ENCODE data around the gene TIGD1.

DNA sequence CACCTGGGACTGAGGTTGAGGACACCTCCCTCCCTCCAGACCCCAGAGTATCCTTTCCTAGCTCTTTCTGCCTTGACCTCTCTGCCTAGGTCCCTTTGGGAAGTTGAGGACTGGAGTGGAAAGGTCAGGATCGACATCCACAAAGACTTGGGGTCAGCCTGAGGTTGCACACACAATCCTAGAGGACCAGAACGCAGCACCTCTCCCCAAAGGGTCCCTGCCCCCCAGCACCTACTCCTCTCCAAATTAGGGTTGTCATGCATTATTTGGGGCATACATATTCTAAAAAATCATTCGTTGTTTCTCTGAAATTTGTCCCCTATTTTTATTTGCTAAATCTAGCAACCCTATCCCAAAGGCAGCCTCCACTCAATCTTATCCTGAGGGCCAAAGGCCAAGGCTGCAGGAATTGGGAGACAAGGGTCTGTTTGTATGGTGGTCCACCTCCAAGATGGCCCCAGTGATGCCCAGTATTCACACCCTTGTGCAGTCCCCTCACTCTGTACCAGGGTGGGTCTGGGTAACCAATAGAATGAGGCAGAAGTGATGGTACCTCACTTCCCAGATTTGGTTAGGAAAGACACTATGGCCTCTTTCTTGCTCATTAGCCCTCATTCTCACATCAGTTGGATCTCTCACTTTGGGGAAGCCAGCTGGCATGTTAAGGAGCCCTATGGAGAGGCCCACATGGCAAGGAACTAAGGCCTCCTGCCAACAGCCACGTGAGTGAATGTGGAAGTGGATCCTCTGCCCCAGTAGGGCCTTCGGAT is 14.4 kb downstream of the TIGD1 start:
- no peak for TF ChIP-seq EZH2 (IDR thresholded peaks at IDR 0.05; ENCODE audit: low read depth, unreplicated experiment)
- TF ChIP-seq, protein P1, sequence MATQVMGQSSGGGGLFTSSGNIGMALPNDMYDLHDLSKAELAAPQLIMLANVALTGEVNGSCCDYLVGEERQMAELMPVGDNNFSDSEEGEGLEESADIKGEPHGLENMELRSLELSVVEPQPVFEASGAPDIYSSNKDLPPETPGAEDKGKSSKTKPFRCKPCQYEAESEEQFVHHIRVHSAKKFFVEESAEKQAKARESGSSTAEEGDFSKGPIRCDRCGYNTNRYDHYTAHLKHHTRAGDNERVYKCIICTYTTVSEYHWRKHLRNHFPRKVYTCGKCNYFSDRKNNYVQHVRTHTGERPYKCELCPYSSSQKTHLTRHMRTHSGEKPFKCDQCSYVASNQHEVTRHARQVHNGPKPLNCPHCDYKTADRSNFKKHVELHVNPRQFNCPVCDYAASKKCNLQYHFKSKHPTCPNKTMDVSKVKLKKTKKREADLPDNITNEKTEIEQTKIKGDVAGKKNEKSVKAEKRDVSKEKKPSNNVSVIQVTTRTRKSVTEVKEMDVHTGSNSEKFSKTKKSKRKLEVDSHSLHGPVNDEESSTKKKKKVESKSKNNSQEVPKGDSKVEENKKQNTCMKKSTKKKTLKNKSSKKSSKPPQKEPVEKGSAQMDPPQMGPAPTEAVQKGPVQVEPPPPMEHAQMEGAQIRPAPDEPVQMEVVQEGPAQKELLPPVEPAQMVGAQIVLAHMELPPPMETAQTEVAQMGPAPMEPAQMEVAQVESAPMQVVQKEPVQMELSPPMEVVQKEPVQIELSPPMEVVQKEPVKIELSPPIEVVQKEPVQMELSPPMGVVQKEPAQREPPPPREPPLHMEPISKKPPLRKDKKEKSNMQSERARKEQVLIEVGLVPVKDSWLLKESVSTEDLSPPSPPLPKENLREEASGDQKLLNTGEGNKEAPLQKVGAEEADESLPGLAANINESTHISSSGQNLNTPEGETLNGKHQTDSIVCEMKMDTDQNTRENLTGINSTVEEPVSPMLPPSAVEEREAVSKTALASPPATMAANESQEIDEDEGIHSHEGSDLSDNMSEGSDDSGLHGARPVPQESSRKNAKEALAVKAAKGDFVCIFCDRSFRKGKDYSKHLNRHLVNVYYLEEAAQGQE (IDR thresholded peaks at IDR 0.05; ENCODE audit: unreplicated experiment): no peak
- TF ChIP-seq, protein P2, sequence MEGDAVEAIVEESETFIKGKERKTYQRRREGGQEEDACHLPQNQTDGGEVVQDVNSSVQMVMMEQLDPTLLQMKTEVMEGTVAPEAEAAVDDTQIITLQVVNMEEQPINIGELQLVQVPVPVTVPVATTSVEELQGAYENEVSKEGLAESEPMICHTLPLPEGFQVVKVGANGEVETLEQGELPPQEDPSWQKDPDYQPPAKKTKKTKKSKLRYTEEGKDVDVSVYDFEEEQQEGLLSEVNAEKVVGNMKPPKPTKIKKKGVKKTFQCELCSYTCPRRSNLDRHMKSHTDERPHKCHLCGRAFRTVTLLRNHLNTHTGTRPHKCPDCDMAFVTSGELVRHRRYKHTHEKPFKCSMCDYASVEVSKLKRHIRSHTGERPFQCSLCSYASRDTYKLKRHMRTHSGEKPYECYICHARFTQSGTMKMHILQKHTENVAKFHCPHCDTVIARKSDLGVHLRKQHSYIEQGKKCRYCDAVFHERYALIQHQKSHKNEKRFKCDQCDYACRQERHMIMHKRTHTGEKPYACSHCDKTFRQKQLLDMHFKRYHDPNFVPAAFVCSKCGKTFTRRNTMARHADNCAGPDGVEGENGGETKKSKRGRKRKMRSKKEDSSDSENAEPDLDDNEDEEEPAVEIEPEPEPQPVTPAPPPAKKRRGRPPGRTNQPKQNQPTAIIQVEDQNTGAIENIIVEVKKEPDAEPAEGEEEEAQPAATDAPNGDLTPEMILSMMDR (conservative IDR thresholded peaks at IDR 0.05; ENCODE audit: low read depth in 2 of 2): no peak
- no peak for TF ChIP-seq EZH2phosphoT487 (IDR thresholded peaks at IDR 0.05; ENCODE audit: unreplicated experiment)
- TF ChIP-seq POLR2AphosphoS5 (IDR thresholded peaks at IDR 0.05; ENCODE audit: low read depth): no peak
- no peak for TF ChIP-seq CREB1 (CRISPR knock-in tag; IDR thresholded peaks at IDR 0.05; ENCODE audit: low read depth)

Measured in GM23338 (cell line).